Keratinocyte (primary cell): ENCODE results near the gene PPM1D. TPM values are rescaled to one million over a fixed set of nuclear protein-coding genes. Genes with fewer than 3 reads are reported as not detected.

Source experiments
- DNase-seq: peaks from one replicate; pipeline ENCODE4 v3.0.0-alpha.2; 2011; ENCODE audit warnings: low read depth, missing footprints, low spot score
- FAIRE-seq: peaks from 2 replicates; lab custom pipeline; 2011; peaks lifted over from hg19 to GRCh38; lab: Jason Lieb, UNC
- H2AFZ ChIP-seq: 2 replicates; pipeline ENCODE4 v1.6.0; 2012; ENCODE audit warnings: low read length, control low read depth, inconsistent platforms; ENCODE audit not compliant: control insufficient read depth
- H3K27ac ChIP-seq: 2 replicates; pipeline ENCODE4 v1.5.1; 2011; ENCODE audit warnings: low read length; ENCODE audit not compliant: control insufficient read depth, insufficient read depth
- H3K27me3 ChIP-seq: 3 replicates; pipeline ENCODE4 v1.6.0; 2011; ENCODE audit warnings: low read length; ENCODE audit not compliant: control insufficient read depth, insufficient read depth; ENCODE audit errors: extremely low read depth
- H3K36me3 ChIP-seq, 2 experiments: 2 replicates in 1 of 2; 3 replicates in 1 of 2; pipeline ENCODE4 v1.5.1; 2011; ENCODE audit warnings: low read length in 2 of 2, mild to moderate bottlenecking in 1 of 2; ENCODE audit not compliant: control insufficient read depth in 2 of 2, insufficient read depth in 2 of 2; ENCODE audit errors: extremely low read depth in 1 of 2
- H3K4me1 ChIP-seq: 3 replicates; pipeline ENCODE4 v1.5.1; 2011; ENCODE audit warnings: low read length; ENCODE audit not compliant: control insufficient read depth, insufficient read depth; ENCODE audit errors: extremely low read depth
- H3K4me2 ChIP-seq: 3 replicates; pipeline ENCODE4 v1.6.0; 2011; ENCODE audit warnings: low read depth, low read length; ENCODE audit not compliant: control insufficient read depth, insufficient read depth; ENCODE audit errors: extremely low read depth
- H3K4me3 ChIP-seq, 3 experiments: fragments of 200-600 bp in 1 of 3; sonication (generic) in 1 of 3; 2 replicates in 2 of 3; 3 replicates in 1 of 3; pipeline ENCODE4 v1.5.1; 2011 to 2016; ENCODE audit warnings: low read length in 3 of 3, mild to moderate bottlenecking in 3 of 3, control low read depth in 2 of 3, inconsistent platforms in 1 of 3, low read depth in 1 of 3, mixed read lengths in 1 of 3, mixed run types in 1 of 3, moderate library complexity in 1 of 3; ENCODE audit not compliant: control insufficient read depth in 2 of 3, insufficient read depth in 2 of 3; ENCODE audit errors: extremely low read depth in 1 of 3
- H3K79me2 ChIP-seq: 2 replicates; pipeline ENCODE4 v1.6.0; 2012; ENCODE audit warnings: low read length; ENCODE audit not compliant: control insufficient read depth, insufficient read depth
- H3K9ac ChIP-seq: 3 replicates; pipeline ENCODE4 v1.6.0; 2011; ENCODE audit warnings: low read length; ENCODE audit not compliant: control insufficient read depth, insufficient read depth; ENCODE audit errors: extremely low read depth
- H3K9me1 ChIP-seq: 3 replicates; pipeline ENCODE4 v1.6.0; 2011; ENCODE audit warnings: low read length; ENCODE audit not compliant: control insufficient read depth, insufficient read depth; ENCODE audit errors: extremely low read depth
- H3K9me3 ChIP-seq: 2 replicates; pipeline ENCODE4 v1.5.1; 2012; ENCODE audit warnings: low read depth, low read length; ENCODE audit not compliant: control insufficient read depth
- H4K20me1 ChIP-seq: 3 replicates; pipeline ENCODE4 v1.6.0; 2011; ENCODE audit warnings: low read length; ENCODE audit not compliant: control insufficient read depth, insufficient read depth; ENCODE audit errors: extremely low read depth
- EZH2 ChIP-seq: IDR thresholded peaks from one replicate; pipeline ENCODE4 v1.6.1; 2012; ENCODE audit warnings: inconsistent platforms, mild to moderate bottlenecking, low read length, moderate library complexity
- dilution Hi-C: fragments of 300-500 bp; cut with MboI; formaldehyde crosslinking; loops from one replicate; pipeline ENCODE4 v1.7.0; 2020; ENCODE audit warnings: low sequenced_read_pairs; ENCODE audit not compliant: extremely low pct_ligation_motif_present
- polyA plus RNA-seq, 5 experiments: library from polyadenylated mRNA; depleted of rRNA in 3 of 5; stranded (reverse) in 3 of 5; stranded (forward) in 1 of 5; unstranded in 1 of 5; fragments of >200 nt; gene quantifications; 1 replicate in 1 of 5; 2 replicates in 3 of 5; 3 replicates in 1 of 5; pipeline versions ENCODE4 v1.2.1 to v1.2.3, GENCODE V29; 2011 to 2012; ENCODE audit warnings: missing spikeins in 2 of 5, low read depth in 1 of 5, low replicate concordance in 1 of 5
- TF ChIP-seq, protein P1 (sequence below), 3 experiments: IDR thresholded peaks in 1 of 3; conservative IDR thresholded peaks in 1 of 3; optimal IDR thresholded peaks in 1 of 3; 2 replicates in 2 of 3; 3 replicates in 1 of 3; pipeline versions ENCODE3 to v1.5.1; 2011; ENCODE audit warnings: low read length in 3 of 3, mild to moderate bottlenecking in 3 of 3, moderate library complexity in 2 of 3, control low read depth in 1 of 3, inconsistent platforms in 1 of 3; ENCODE audit not compliant: insufficient read depth in 2 of 3; ENCODE audit errors: extremely low read depth in 1 of 3

Gene PPM1D
- polyA plus RNA-seq, 1 donor (not counting 4 experiments of a cell fraction or from before 2014, with no cell fraction given): 2.9 TPM

DNA sequence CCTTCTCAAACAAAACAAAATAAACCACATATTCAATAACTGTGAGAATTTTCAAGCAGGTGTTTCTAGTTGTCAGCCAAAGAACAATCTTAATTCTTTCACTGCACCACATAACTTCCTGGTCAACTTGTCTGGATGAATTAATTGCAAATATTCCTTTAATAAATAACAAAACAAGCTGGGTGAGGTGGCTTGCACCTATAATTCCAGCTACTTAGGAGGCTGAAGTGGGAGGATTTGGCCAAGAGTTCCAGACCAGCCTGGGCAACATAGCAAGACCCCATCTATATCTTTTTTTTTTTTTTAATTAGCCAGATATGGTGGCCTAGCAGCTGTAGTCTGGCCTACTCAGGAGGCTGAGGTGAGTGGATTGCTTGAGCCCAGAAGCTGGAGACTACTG lies 17.0 kb upstream of the PPM1D start:
- no peak for DNase-seq
- Histone ChIP-seq H3K4me2 (no peak overlapping the region), H3K9me1 (no peaks in the 10 kb centered on the region), H3K9ac (no peak overlapping the region), H3K4me1 (no peaks in the 10 kb centered on the region), H3K27me3 (no peaks in the 10 kb centered on the region), H3K79me2 (no peaks in the 10 kb centered on the region), H3K4me3 (no peak overlapping the region), H3K9me3 (no peaks in the 10 kb centered on the region), H2AFZ (no peak overlapping the region), H3K27ac (no peak overlapping the region), H4K20me1 (no peaks in the 10 kb centered on the region), H3K36me3 (no peaks in the 10 kb centered on the region)
- TF ChIP-seq, protein P1, sequence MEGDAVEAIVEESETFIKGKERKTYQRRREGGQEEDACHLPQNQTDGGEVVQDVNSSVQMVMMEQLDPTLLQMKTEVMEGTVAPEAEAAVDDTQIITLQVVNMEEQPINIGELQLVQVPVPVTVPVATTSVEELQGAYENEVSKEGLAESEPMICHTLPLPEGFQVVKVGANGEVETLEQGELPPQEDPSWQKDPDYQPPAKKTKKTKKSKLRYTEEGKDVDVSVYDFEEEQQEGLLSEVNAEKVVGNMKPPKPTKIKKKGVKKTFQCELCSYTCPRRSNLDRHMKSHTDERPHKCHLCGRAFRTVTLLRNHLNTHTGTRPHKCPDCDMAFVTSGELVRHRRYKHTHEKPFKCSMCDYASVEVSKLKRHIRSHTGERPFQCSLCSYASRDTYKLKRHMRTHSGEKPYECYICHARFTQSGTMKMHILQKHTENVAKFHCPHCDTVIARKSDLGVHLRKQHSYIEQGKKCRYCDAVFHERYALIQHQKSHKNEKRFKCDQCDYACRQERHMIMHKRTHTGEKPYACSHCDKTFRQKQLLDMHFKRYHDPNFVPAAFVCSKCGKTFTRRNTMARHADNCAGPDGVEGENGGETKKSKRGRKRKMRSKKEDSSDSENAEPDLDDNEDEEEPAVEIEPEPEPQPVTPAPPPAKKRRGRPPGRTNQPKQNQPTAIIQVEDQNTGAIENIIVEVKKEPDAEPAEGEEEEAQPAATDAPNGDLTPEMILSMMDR (optimal IDR thresholded peaks at IDR 0.05 in 1 of 3, IDR thresholded peaks at IDR 0.05 in 1 of 3, conservative IDR thresholded peaks at IDR 0.05 in 1 of 3; ENCODE audit: extremely low read depth in 1 of 3, insufficient read depth in 2 of 3, low read length in 3 of 3): no peak
- no peak for TF ChIP-seq EZH2
- dilution Hi-C loops: no loop called here
- no peak for FAIRE-seq

DNA sequence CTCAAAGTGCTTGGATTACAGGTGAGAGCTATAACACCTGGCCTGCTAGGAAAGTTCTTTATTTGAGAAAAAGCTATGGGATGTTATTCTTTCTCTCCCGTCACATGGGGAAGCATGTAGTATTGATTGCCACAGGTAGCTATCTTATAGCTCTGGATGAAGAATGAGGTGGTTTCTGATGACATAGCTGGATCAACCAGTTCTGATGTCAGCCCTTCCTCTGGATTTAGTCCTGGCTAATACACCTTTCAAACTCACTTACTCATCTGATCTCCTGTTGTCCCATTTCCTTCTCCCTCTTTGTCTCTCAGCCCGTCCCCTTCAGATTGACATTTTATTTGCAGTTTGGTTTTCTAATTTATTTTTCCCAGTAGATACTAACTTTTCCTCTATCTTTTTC lies 14.1 kb upstream of the PPM1D start:
- dilution Hi-C loops: no loop called here
- H3K79me2 ChIP-seq: no peaks in the 10 kb centered on the region
- FAIRE-seq: no peak

More for the DNA sequence above, 14.1 kb upstream of the PPM1D start:
- Histone ChIP-seq H3K9me3 (no peaks in the 10 kb centered on the region), H3K4me1 (no peaks in the 10 kb centered on the region), H2AFZ (no peak overlapping the region), H3K9ac (no peak overlapping the region), H3K4me3 (no peak overlapping the region), H3K27ac (no peak overlapping the region), H3K9me1 (no peaks in the 10 kb centered on the region), H3K4me2 (no peak overlapping the region), H4K20me1 (no peaks in the 10 kb centered on the region), H3K36me3 (no peaks in the 10 kb centered on the region), H3K27me3 (no peaks in the 10 kb centered on the region)
- no peak for DNase-seq
- TF ChIP-seq, protein P1 (optimal IDR thresholded peaks at IDR 0.05 in 1 of 3, IDR thresholded peaks at IDR 0.05 in 1 of 3, conservative IDR thresholded peaks at IDR 0.05 in 1 of 3; ENCODE audit: extremely low read depth in 1 of 3, insufficient read depth in 2 of 3, low read length in 3 of 3): no peak
- no peak for TF ChIP-seq EZH2
